LHCN-M2 (cell line): ENCODE results near the gene GPR12. TPM values are rescaled to one million over a fixed set of nuclear protein-coding genes. Genes with fewer than 3 reads are reported as not detected.
"Not testable (repeated sequence)": the region's sequence is repeated elsewhere in the genome, so short reads cannot be mapped to it uniquely, and the experiment has no call there.

ENCODE experiments used
- DNase-seq: peaks from one replicate; pipeline ENCODE4 v3.0.0-alpha.2; 2012; ENCODE audit warnings: low read depth
- total RNA-seq: library from RNA; depleted of rRNA; stranded (reverse); fragments of >200 nt; gene quantifications from 2 replicates; pipeline ENCODE4 v1.2.3, GENCODE V29; 2014

GPR12 gene
- total RNA-seq, 1 experiment from 2014 or later: not detected

- no peak for DNase-seq
Measured at GRCh38 chr13:26749285-26749684, 11.3 kb downstream of the GPR12 start.

GRCh38 chr13:26747706-26748105 lies 12.9 kb downstream of the GPR12 start:
- no peak for DNase-seq

GRCh38 chr13:26743971-26744370 lies 16.6 kb downstream of the GPR12 start:
- DNase-seq: no peak

GRCh38 chr13:26742691-26743358 lies 17.8 kb downstream of the GPR12 start:
- DNase-seq: no peak

GRCh38 chr13:26735677-26736076 lies 24.9 kb downstream of the GPR12 start:
- no peak for DNase-seq

GRCh38 chr13:26727633-26728032 lies 33.0 kb downstream of the GPR12 start:
- no peak for DNase-seq

GRCh38 chr13:26727122-26727521 lies 33.5 kb downstream of the GPR12 start:
- no peak for DNase-seq

- no peak for DNase-seq
Measured at GRCh38 chr13:26726684-26727083, 33.9 kb downstream of the GPR12 start.

GRCh38 chr13:26723620-26724019 lies 37.0 kb downstream of the GPR12 start:
- DNase-seq: not testable (repeated sequence)

GRCh38 chr13:26722321-26722720 lies 38.3 kb downstream of the GPR12 start:
- DNase-seq: no peak

- no peak for DNase-seq
Measured at GRCh38 chr13:26721251-26722121, 39.1 kb downstream of the GPR12 start.

- peak; percentile 10 for DNase-seq
Measured at GRCh38 chr13:26719356-26719945, 41.1 kb downstream of the GPR12 start.

GRCh38 chr13:26718872-26719271 lies 41.7 kb downstream of the GPR12 start:
- no peak for DNase-seq

- no peak for DNase-seq
Measured at GRCh38 chr13:26718146-26718545, 42.4 kb downstream of the GPR12 start.

- DNase-seq: no peak
Measured at GRCh38 chr13:26716984-26717383, 43.6 kb downstream of the GPR12 start.

GRCh38 chr13:26713341-26713740 lies 47.2 kb downstream of the GPR12 start:
- no peak for DNase-seq

- no peak for DNase-seq
Measured at GRCh38 chr13:26711211-26711610, 49.4 kb downstream of the GPR12 start.

- DNase-seq: peak; percentile 9
Measured at GRCh38 chr13:26710166-26710565, 50.4 kb downstream of the GPR12 start.

GRCh38 chr13:26709461-26709860 lies 51.1 kb downstream of the GPR12 start:
- no peak for DNase-seq

- no peak for DNase-seq
Measured at GRCh38 chr13:26708007-26708297, 52.6 kb downstream of the GPR12 start.

- peak; percentile 41 for DNase-seq
Measured at GRCh38 chr13:26707122-26708006, 53.2 kb downstream of the GPR12 start.

GRCh38 chr13:26706381-26706780 lies 54.2 kb downstream of the GPR12 start:
- no peak for DNase-seq
